Liver (tissue), 9 donors: Measurements from ENCODE around the gene CELF2. TPM values are rescaled to one million over a fixed set of nuclear protein-coding genes. Genes with fewer than 3 reads are reported as not detected.

Source experiments
- DNase-seq: peaks from one replicate; pipeline ENCODE4 v3.0.0-alpha.2; 2017; ENCODE audit warnings: low spot score
- H3K27ac ChIP-seq, 2 donors: one replicate each; pipeline ENCODE4 v1.7.0; 2013; ENCODE audit warnings: inconsistent platforms in 2 of 2, low read length in 2 of 2, control low read depth in 1 of 2, low read depth in 1 of 2, mild to moderate bottlenecking in 1 of 2
- H3K27me3 ChIP-seq, 4 donors: one replicate each; pipeline versions ENCODE4 v1.6.1 to v1.7.0; 2013; ENCODE audit warnings: low read length in 3 of 4, inconsistent platforms in 1 of 4, mild to moderate bottlenecking in 1 of 4, moderate library complexity in 1 of 4; ENCODE audit not compliant: control insufficient read depth in 4 of 4, insufficient read depth in 4 of 4
- H3K36me3 ChIP-seq, 4 donors: one replicate each; pipeline versions ENCODE4 v1.6.1 to v1.7.0; 2013; ENCODE audit warnings: low read length in 3 of 4, mild to moderate bottlenecking in 3 of 4, low read depth in 1 of 4, moderate library complexity in 1 of 4; ENCODE audit not compliant: control insufficient read depth in 4 of 4, insufficient read depth in 3 of 4
- H3K4me1 ChIP-seq, 4 donors: one replicate each; pipeline versions ENCODE4 v1.6.1 to v1.7.0; 2013; ENCODE audit warnings: low read length in 3 of 4, mild to moderate bottlenecking in 3 of 4, moderate library complexity in 1 of 4; ENCODE audit not compliant: control insufficient read depth in 4 of 4, insufficient read depth in 4 of 4
- H3K4me3 ChIP-seq, 3 donors: one replicate each; pipeline versions ENCODE4 v1.6.1 to v1.7.0; 2013; ENCODE audit warnings: low read length in 3 of 3, control low read depth in 1 of 3, low read depth in 1 of 3, mild to moderate bottlenecking in 1 of 3
- H3K9ac ChIP-seq, 2 donors: one replicate each; pipeline ENCODE4 v1.7.0; 2013; ENCODE audit warnings: low read length in 2 of 2, mild to moderate bottlenecking in 2 of 2, moderate library complexity in 2 of 2, control low read depth in 1 of 2, low read depth in 1 of 2
- H3K9me3 ChIP-seq, 4 donors: one replicate each; pipeline versions ENCODE4 v1.6.1 to v1.7.0; 2013; ENCODE audit warnings: low read length in 3 of 4; ENCODE audit not compliant: control insufficient read depth in 4 of 4
- EGR1 ChIP-seq, 2 donors: IDR thresholded peaks; 2 replicates each; pipeline ENCODE4 v1.6.1; 2016 to 2018; ENCODE audit warnings: antibody characterized with exemption in 2 of 2, low read depth in 2 of 2
- FOXA1 ChIP-seq: IDR thresholded peaks from 2 replicates; pipeline ENCODE4 v1.6.1; 2016; ENCODE audit warnings: antibody characterized with exemption
- FOXA2 ChIP-seq: IDR thresholded peaks from 2 replicates; pipeline ENCODE4 v1.6.1; 2016; ENCODE audit warnings: antibody characterized with exemption
- GABPA ChIP-seq, 2 donors: IDR thresholded peaks in 1 of 2; conservative IDR thresholded peaks in 1 of 2; 2 replicates each; pipeline ENCODE4 v1.6.1; 2016; ENCODE audit warnings: antibody characterized with exemption in 2 of 2, mild to moderate bottlenecking in 1 of 2, moderate library complexity in 1 of 2
- HNF4A ChIP-seq, 2 donors: conservative IDR thresholded peaks; 2 replicates each; pipeline ENCODE4 v1.6.1; 2016; ENCODE audit warnings: antibody characterized with exemption in 2 of 2, mild to moderate bottlenecking in 2 of 2
- HNF4G ChIP-seq: IDR thresholded peaks from 2 replicates; pipeline ENCODE4 v1.6.1; 2016; ENCODE audit warnings: antibody characterized with exemption
- NR2F2 ChIP-seq: IDR thresholded peaks from 2 replicates; pipeline ENCODE4 v1.6.1; 2016; ENCODE audit warnings: antibody characterized with exemption
- RAD21 ChIP-seq, 2 donors: IDR thresholded peaks; 2 replicates each; pipeline ENCODE4 v1.6.1; 2016; ENCODE audit warnings: antibody characterized with exemption in 2 of 2, mild to moderate bottlenecking in 2 of 2
- RXRA ChIP-seq, 2 donors: IDR thresholded peaks; 2 replicates each; pipeline ENCODE4 v1.6.1; 2017 to 2018; ENCODE audit warnings: antibody characterized with exemption in 2 of 2, mild to moderate bottlenecking in 1 of 2
- SP1 ChIP-seq: IDR thresholded peaks from 2 replicates; pipeline ENCODE4 v1.6.1; 2018; ENCODE audit warnings: antibody characterized with exemption, mild to moderate bottlenecking
- TAF1 ChIP-seq: conservative IDR thresholded peaks from 2 replicates; pipeline ENCODE4 v1.6.1; 2016; ENCODE audit warnings: antibody characterized with exemption, mild to moderate bottlenecking
- YY1 ChIP-seq: IDR thresholded peaks from 2 replicates; pipeline ENCODE4 v1.6.1; 2016; ENCODE audit warnings: antibody characterized with exemption, mild to moderate bottlenecking
- WGBS: extraction: QIAGEN DNeasy Blood & Tissue Kit; methylation state at CpG from one replicate; pipeline ENCODE4 v1.1.7; 2013; 5-methylcytosine and 5-hydroxymethylcytosine counted together
- polyA plus RNA-seq, 2 donors: library from polyadenylated mRNA; stranded (reverse) in 1 of 2; unstranded in 1 of 2; fragments of 200-250 nt in 1 of 2; fragments of >200 nt in 1 of 2; fragmentation: Nextera tagmentation in 1 of 2; extraction: Ambion mirVana in 1 of 2; gene quantifications; one replicate each; pipeline versions ENCODE4 v1.2.1 to v1.2.3, GENCODE V29; 2013 to 2015
- total RNA-seq, 2 donors: library from RNA; depleted of rRNA; stranded (reverse); fragments of >200 nt; gene quantifications; one replicate each; pipeline ENCODE4 v1.2.3, GENCODE V29; 2014
- TF ChIP-seq, protein P1 (sequence below): IDR thresholded peaks from 2 replicates; pipeline ENCODE4 v1.6.1; 2016; ENCODE audit warnings: antibody characterized with exemption
- TF ChIP-seq, protein P2 (sequence below): IDR thresholded peaks from 2 replicates; pipeline ENCODE4 v1.6.1; 2016; ENCODE audit warnings: antibody characterized with exemption
- TF ChIP-seq, protein P3 (sequence below): fragments of 150-350 bp; IDR thresholded peaks from 2 replicates; pipeline ENCODE4 v1.5.1; 2017; ENCODE audit warnings: improper control_type of control experiment, low read depth, low read length; ENCODE audit not compliant: missing input control
- donor health status: healthy.
- donor health status: healthy.
- donor health status: healthy.
- donor health status: healthy.
- donor health status: healthy.

CELF2 gene
- total and polyA plus RNA-seq, 4 donors = 1.4 to 8.5 (median 5.6) TPM

DNA sequence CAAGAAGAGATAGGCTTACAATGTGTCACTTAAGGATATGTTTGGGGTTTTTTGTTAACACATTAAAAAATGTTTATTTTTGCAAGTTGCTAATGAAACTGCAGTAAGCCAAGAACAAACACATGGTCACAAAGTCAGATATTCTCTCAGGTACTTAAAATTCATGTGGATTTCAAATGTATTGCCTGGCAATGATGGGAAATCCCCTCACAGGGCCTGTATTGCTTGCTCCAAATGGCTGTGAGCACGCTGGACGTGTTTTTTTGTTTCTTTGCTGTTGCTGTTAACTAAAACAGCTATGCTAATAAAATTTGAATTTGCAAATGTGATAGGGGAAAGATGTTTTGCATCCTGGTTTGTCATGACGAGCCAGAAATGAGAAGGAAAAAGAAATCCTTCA lies 3.8 kb upstream of the CELF2 start:
- 68% methylated on average over 3 of the region's 3 CpGs for WGBS
- peaks cover 4 to 13% (median 5%) of the 10 kb centered on the region in 4 donors for H3K27me3 ChIP-seq
- TF ChIP-seq EGR1 (IDR thresholded peaks at IDR 0.05; ENCODE audit: low read depth in 2 of 2) = no peak

DNA sequence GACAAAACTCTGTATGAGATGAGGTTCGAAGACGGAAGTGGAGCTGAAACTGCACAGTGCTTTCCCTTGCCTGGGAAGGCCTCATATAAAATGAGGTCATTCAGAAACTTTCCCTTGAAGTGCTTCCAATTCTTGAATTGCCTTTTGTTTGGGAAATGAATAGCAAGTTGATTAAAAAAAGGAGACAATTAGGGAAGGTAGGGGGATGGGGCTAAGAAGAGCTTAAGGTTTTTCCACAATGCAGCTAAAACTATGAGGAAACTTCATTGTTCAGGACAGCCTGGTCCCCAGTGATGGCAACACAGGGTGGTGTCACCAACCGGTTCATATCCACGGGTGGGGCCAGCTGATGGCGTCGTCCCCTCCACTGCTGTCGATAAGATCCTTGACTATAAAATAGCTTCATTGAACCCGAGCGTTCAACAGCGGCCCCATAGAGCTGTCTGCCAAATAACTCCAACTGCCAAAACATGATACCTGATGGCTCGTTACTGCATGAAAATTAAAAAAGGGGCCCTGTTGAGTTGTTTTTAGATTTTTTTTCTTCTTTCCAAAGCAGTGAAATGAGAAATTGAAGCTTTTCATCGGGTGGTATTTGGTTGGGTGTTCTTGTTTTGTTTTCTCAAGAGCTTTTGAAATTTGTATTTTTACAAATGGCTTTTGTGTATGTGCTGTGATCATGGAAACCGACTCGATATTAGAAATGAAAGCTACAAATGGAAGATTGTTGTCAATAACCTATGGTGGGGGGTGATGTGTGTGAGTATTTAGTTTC lies 2.8 kb upstream of the CELF2 start:
- Histone ChIP-seq H3K27me3 (peaks cover 4 to 19% (median 8%) of the 10 kb centered on the region in 4 donors), H3K4me3 (no peak overlapping the region), H3K9me3 (peaks cover 0 to 3% (median 0%) of the 10 kb centered on the region in 4 donors), H3K27ac (no peak overlapping the region), H3K36me3 (no peaks in the 10 kb centered on the region), H3K4me1 (peaks cover 0 to 11% (median 8%) of the 10 kb centered on the region in 4 donors), H3K9ac (no peak overlapping the region)
- DNase-seq = no peak
- TF ChIP-seq, protein P1, sequence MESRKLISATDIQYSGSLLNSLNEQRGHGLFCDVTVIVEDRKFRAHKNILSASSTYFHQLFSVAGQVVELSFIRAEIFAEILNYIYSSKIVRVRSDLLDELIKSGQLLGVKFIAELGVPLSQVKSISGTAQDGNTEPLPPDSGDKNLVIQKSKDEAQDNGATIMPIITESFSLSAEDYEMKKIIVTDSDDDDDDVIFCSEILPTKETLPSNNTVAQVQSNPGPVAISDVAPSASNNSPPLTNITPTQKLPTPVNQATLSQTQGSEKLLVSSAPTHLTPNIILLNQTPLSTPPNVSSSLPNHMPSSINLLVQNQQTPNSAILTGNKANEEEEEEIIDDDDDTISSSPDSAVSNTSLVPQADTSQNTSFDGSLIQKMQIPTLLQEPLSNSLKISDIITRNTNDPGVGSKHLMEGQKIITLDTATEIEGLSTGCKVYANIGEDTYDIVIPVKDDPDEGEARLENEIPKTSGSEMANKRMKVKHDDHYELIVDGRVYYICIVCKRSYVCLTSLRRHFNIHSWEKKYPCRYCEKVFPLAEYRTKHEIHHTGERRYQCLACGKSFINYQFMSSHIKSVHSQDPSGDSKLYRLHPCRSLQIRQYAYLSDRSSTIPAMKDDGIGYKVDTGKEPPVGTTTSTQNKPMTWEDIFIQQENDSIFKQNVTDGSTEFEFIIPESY = no peak
- TF ChIP-seq, protein P2, sequence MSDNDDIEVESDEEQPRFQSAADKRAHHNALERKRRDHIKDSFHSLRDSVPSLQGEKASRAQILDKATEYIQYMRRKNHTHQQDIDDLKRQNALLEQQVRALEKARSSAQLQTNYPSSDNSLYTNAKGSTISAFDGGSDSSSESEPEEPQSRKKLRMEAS = no peak
- TF ChIP-seq RXRA (IDR thresholded peaks at IDR 0.05) = no peak
- TF ChIP-seq NR2F2 = no peak
- no peak for TF ChIP-seq FOXA2
- no peak for TF ChIP-seq RAD21 (IDR thresholded peaks at IDR 0.05)
- TF ChIP-seq, protein P3, sequence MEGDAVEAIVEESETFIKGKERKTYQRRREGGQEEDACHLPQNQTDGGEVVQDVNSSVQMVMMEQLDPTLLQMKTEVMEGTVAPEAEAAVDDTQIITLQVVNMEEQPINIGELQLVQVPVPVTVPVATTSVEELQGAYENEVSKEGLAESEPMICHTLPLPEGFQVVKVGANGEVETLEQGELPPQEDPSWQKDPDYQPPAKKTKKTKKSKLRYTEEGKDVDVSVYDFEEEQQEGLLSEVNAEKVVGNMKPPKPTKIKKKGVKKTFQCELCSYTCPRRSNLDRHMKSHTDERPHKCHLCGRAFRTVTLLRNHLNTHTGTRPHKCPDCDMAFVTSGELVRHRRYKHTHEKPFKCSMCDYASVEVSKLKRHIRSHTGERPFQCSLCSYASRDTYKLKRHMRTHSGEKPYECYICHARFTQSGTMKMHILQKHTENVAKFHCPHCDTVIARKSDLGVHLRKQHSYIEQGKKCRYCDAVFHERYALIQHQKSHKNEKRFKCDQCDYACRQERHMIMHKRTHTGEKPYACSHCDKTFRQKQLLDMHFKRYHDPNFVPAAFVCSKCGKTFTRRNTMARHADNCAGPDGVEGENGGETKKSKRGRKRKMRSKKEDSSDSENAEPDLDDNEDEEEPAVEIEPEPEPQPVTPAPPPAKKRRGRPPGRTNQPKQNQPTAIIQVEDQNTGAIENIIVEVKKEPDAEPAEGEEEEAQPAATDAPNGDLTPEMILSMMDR = no peak
- TF ChIP-seq HNF4A (conservative IDR thresholded peaks at IDR 0.05) = no peak
- WGBS = 76% methylated on average over 14 of the region's 14 CpGs

More for the DNA sequence above, 3.8 kb upstream of the CELF2 start:
- no peak for DNase-seq
- Histone ChIP-seq H3K27ac (no peak overlapping the region), H3K9ac (no peak overlapping the region), H3K9me3 (no peaks in the 10 kb centered on the region), H3K36me3 (no peaks in the 10 kb centered on the region), H3K4me1 (peaks cover 0 to 11% (median 8%) of the 10 kb centered on the region in 4 donors), H3K4me3 (no peak overlapping the region)

DNA sequence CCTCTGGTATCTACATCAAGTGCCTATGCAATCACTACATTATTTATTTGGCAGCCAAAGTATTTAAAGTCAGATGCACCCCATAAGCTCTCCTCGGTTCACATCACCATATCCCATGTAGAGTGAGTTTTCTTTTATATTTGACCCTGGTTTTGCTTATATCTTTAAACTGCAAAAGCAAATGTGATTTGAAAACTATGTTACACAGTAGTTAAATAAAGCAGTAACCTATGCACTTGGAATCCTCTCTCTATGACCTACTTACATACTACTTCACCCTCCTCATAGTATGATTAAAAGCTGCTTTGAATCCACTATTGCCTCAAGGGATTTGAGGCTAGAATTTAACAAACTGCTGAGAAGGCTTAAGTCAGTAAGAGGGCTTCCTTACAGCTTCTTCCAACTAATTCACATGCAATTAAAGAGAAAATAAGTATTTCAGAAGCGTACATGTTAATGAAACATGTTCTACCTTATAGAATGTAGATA lies 2.2 kb upstream of the CELF2 start:
- Histone ChIP-seq H3K36me3 (no peaks in the 10 kb centered on the region), H3K27ac (no peak overlapping the region), H3K27me3 (peaks cover 4 to 23% (median 8%) of the 10 kb centered on the region in 4 donors), H3K9ac (no peak overlapping the region), H3K4me1 (peaks cover 0 to 11% (median 8%) of the 10 kb centered on the region in 4 donors), H3K4me3 (no peak overlapping the region), H3K9me3 (peaks cover 0 to 3% (median 0%) of the 10 kb centered on the region in 4 donors)
- WGBS = 74% methylated on average over 2 of the region's 2 CpGs
- DNase-seq = no peak
- no peak for TF ChIP-seq YY1
- TF ChIP-seq GABPA (IDR thresholded peaks at IDR 0.05 in 1 of 2, conservative IDR thresholded peaks at IDR 0.05 in 1 of 2) = no peak
- TF ChIP-seq, protein P3 = no peak
- no peak for TF ChIP-seq SP1
- no peak for TF ChIP-seq HNF4G
- TF ChIP-seq TAF1 = no peak
- TF ChIP-seq FOXA1 = no peak
- no peak for TF ChIP-seq FOXA2
- no peak for TF ChIP-seq NR2F2
- no peak for TF ChIP-seq RAD21 (IDR thresholded peaks at IDR 0.05)
- TF ChIP-seq, protein P1 = no peak
- no peak for TF ChIP-seq RXRA (IDR thresholded peaks at IDR 0.05)
